ENCODE data around the gene RUFY3. TPM values are rescaled to one million over a fixed set of nuclear protein-coding genes. Genes with fewer than 3 reads are reported as not detected.
"Not testable (repeated sequence)": the region's sequence is repeated elsewhere in the genome, so short reads cannot be mapped to it uniquely, and the experiment has no call there.

Gene RUFY3
- total RNA-seq, 1 donor from 2014 or later = 74.9 TPM

DNA sequence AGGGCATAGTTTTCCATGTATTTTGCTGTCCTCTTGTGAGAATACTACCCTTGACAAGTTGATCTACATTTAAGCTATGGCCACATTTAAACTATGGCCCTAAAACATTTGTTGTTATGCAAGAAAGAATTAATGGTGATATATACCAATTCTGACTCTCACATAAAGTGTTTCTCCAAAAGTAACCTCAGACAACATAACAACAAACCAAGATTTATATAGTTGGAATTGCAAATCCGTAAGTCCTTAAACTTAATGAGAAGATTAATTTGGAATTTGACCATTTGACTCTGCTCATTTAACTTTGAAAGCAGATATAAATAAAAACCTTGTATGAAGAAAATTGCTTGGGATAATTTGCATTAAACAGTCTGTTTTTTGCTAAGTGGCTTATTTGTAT is 38.9 kb downstream of the RUFY3 start:
- H3K27ac Mint-ChIP-seq = no peak overlapping the region
- H3K27me3 Mint-ChIP-seq = no peaks in the 10 kb centered on the region
- H3K36me3 Mint-ChIP-seq = peaks cover 28% of the 10 kb centered on the region
- no peaks in the 10 kb centered on the region for H3K4me1 Mint-ChIP-seq (ENCODE audit: unreplicated experiment)
- H3K4me3 Mint-ChIP-seq = no peak overlapping the region
- H3K9me3 Mint-ChIP-seq = no peaks in the 10 kb centered on the region
- TF ChIP-seq, protein P1, sequence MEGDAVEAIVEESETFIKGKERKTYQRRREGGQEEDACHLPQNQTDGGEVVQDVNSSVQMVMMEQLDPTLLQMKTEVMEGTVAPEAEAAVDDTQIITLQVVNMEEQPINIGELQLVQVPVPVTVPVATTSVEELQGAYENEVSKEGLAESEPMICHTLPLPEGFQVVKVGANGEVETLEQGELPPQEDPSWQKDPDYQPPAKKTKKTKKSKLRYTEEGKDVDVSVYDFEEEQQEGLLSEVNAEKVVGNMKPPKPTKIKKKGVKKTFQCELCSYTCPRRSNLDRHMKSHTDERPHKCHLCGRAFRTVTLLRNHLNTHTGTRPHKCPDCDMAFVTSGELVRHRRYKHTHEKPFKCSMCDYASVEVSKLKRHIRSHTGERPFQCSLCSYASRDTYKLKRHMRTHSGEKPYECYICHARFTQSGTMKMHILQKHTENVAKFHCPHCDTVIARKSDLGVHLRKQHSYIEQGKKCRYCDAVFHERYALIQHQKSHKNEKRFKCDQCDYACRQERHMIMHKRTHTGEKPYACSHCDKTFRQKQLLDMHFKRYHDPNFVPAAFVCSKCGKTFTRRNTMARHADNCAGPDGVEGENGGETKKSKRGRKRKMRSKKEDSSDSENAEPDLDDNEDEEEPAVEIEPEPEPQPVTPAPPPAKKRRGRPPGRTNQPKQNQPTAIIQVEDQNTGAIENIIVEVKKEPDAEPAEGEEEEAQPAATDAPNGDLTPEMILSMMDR (conservative IDR thresholded peaks at IDR 0.05) = no peak
- DNase-seq (ENCODE audit: extremely low spot score, unreplicated experiment) = no peak

- DNase-seq (ENCODE audit: extremely low spot score, unreplicated experiment) = no peak
- no peak overlapping the region for H3K4me3 Mint-ChIP-seq
- H3K27ac Mint-ChIP-seq = no peak overlapping the region
- no peaks in the 10 kb centered on the region for H3K27me3 Mint-ChIP-seq
- TF ChIP-seq, protein P1 (conservative IDR thresholded peaks at IDR 0.05) = no peak
- H3K4me1 Mint-ChIP-seq (ENCODE audit: unreplicated experiment) = no peaks in the 10 kb centered on the region
- H3K9me3 Mint-ChIP-seq = no peaks in the 10 kb centered on the region
- peaks cover 28% of the 10 kb centered on the region for H3K36me3 Mint-ChIP-seq
Measured at GRCh38 chr4:70761276-70761816, 39.6 kb downstream of the RUFY3 start.

- Mint-ChIP-seq H3K36me3 (peaks cover 36% of the 10 kb centered on the region), H3K9me3 (no peaks in the 10 kb centered on the region), H3K27me3 (no peaks in the 10 kb centered on the region), H3K4me1 (ENCODE audit: unreplicated experiment) (no peaks in the 10 kb centered on the region), H3K4me3 (no peak overlapping the region), H3K27ac (no peak overlapping the region)
- TF ChIP-seq, protein P1 (conservative IDR thresholded peaks at IDR 0.05) = no peak
- no peak for DNase-seq (ENCODE audit: extremely low spot score, unreplicated experiment)
Measured at GRCh38 chr4:70765368-70765767, 43.6 kb downstream of the RUFY3 start.

- H3K9me3 Mint-ChIP-seq = no peaks in the 10 kb centered on the region
- no peak overlapping the region for H3K4me3 Mint-ChIP-seq
- H3K4me1 Mint-ChIP-seq (ENCODE audit: unreplicated experiment) = no peaks in the 10 kb centered on the region
- H3K36me3 Mint-ChIP-seq = peaks cover 31% of the 10 kb centered on the region
- H3K27ac Mint-ChIP-seq = no peak overlapping the region
- TF ChIP-seq, protein P1 (conservative IDR thresholded peaks at IDR 0.05) = no peak
- H3K27me3 Mint-ChIP-seq = no peaks in the 10 kb centered on the region
- no peak for DNase-seq (ENCODE audit: extremely low spot score, unreplicated experiment)
Measured at GRCh38 chr4:70768301-70768948, 46.7 kb downstream of the RUFY3 start.

DNA sequence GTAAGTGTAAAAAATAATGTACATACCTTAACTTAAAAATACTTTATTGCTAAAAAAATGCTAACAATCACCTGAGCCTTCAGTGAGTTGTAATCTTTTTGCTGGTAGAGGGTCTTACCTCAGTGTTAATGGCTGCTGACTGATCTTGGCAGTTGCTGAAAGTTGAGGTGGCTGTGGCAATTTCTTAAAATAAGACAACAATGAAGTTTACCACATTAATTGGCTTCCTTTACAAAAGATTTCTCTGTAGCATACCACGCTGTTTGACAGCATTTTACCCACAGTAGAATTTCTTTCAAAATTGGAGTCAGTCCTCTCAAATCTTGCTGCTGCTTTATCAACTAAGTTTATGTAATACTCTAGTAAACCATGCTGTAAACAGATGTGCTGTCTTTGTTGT is 47.6 kb downstream of the RUFY3 start:
- not testable (repeated sequence) for H3K27ac Mint-ChIP-seq; H3K4me3 Mint-ChIP-seq; H3K4me1 Mint-ChIP-seq (ENCODE audit: unreplicated experiment); H3K27me3 Mint-ChIP-seq; H3K9me3 Mint-ChIP-seq; DNase-seq (ENCODE audit: extremely low spot score, unreplicated experiment)
- H3K36me3 Mint-ChIP-seq = peaks cover 21% of the 10 kb centered on the region

- Mint-ChIP-seq H3K4me3 (no peak overlapping the region), H3K9me3 (no peaks in the 10 kb centered on the region), H3K4me1 (ENCODE audit: unreplicated experiment) (no peaks in the 10 kb centered on the region), H3K27ac (no peak overlapping the region), H3K36me3 (peaks cover 7% of the 10 kb centered on the region), H3K27me3 (no peaks in the 10 kb centered on the region)
- TF ChIP-seq, protein P1 (conservative IDR thresholded peaks at IDR 0.05) = no peak
- no peak for DNase-seq (ENCODE audit: extremely low spot score, unreplicated experiment)
Measured at GRCh38 chr4:70772929-70773555, 51.3 kb downstream of the RUFY3 start.

Measured in type B pancreatic cell (in vitro differentiated cells).